Stimulated activated effector memory CD8-positive, alpha-beta T cell treated with anti-CD3 and anti-CD28 coated beads, Interleukin-12 subunit alpha, Interleukin-12 subunit beta, amount 100 ng/mL, for 72 hours (primary cell): ENCODE data around the gene F2RL3.

ENCODE experiments used
- ATAC-seq: fragments of 150-1000 bp; cut with Tn5 transposase; 2 replicates; pipeline ENCODE4 v1.10.0; 2021
- DNase-seq, 2 donors: peaks; one replicate each; pipeline ENCODE4 v3.0.0; 2021 to 2022; ENCODE audit warnings: low spot score in 2 of 2
- H3K27ac Mint-ChIP-seq: one replicate; pipeline ENCODE4 v1.8.0; 2022; ENCODE audit warnings: mild to moderate bottlenecking, mixed read lengths
- H3K36me3 Mint-ChIP-seq: one replicate; pipeline ENCODE4 v1.8.0; 2022; ENCODE audit warnings: mild to moderate bottlenecking, mixed read lengths
- H3K4me1 Mint-ChIP-seq: one replicate; pipeline ENCODE4 v1.8.0; 2022; ENCODE audit warnings: mixed read lengths
- H3K4me3 Mint-ChIP-seq: one replicate; pipeline ENCODE4 v1.8.0; 2022; ENCODE audit warnings: mild to moderate bottlenecking, mixed read lengths
- H3K9me3 Mint-ChIP-seq: one replicate; pipeline ENCODE4 v1.8.0; 2022; ENCODE audit warnings: mixed read lengths

Gene F2RL3

GRCh38 chr19:16888629-16889365, at the start of gene F2RL3:
Gene F2RL3, plus strand, starts transcription at chr19:16888999. Its CDS starts 191 bp downstream, at chr19:16889190.
- ATAC-seq: peak; percentile 8
- Mint-ChIP-seq H3K9me3 (no peaks in the 10 kb centered on the region), H3K36me3 (no peaks in the 10 kb centered on the region), H3K4me1 (peaks cover 10% of the 10 kb centered on the region), H3K27ac (no peak within 1 kb of the TSS), H3K4me3 (peak within 1 kb of the TSS; percentile 16)
- DNase-seq: no peak

- Mint-ChIP-seq H3K4me1 (peaks cover 27% of the 10 kb centered on the region), H3K27ac (no peak overlapping the region), H3K36me3 (peaks cover 87% of the 10 kb centered on the region), H3K4me3 (no peak overlapping the region), H3K9me3 (no peaks in the 10 kb centered on the region)
- DNase-seq (no peak), ATAC-seq (no peak)
These were observed 47.3 kb upstream of the F2RL3 start for GRCh38 chr19:16841391-16841926.

GRCh38 chr19:16846901-16847300, 41.9 kb upstream of the F2RL3 start:
- Mint-ChIP-seq H3K4me3 (no peak overlapping the region), H3K9me3 (no peaks in the 10 kb centered on the region), H3K36me3 (peaks cover 89% of the 10 kb centered on the region), H3K4me1 (peaks cover 6% of the 10 kb centered on the region), H3K27ac (no peak overlapping the region)
- DNase-seq (no peak), ATAC-seq (no peak)

GRCh38 chr19:16847430-16847829, 41.4 kb upstream of the F2RL3 start:
- ATAC-seq (no peak), DNase-seq (no peak)
- peak overlapping the region; percentile 24 for H3K27ac Mint-ChIP-seq
- H3K36me3 Mint-ChIP-seq: peaks cover 88% of the 10 kb centered on the region
- H3K4me3 Mint-ChIP-seq: no peak overlapping the region
- no peaks in the 10 kb centered on the region for H3K9me3 Mint-ChIP-seq
- peaks cover 6% of the 10 kb centered on the region for H3K4me1 Mint-ChIP-seq

- H3K27ac Mint-ChIP-seq: no peak overlapping the region
- DNase-seq (no peak), ATAC-seq (no peak)
- no peaks in the 10 kb centered on the region for H3K4me1 Mint-ChIP-seq
- H3K36me3 Mint-ChIP-seq: peaks cover 80% of the 10 kb centered on the region
- no peak overlapping the region for H3K4me3 Mint-ChIP-seq
- no peaks in the 10 kb centered on the region for H3K9me3 Mint-ChIP-seq
These were observed 39.6 kb upstream of the F2RL3 start for GRCh38 chr19:16849168-16849567.

GRCh38 chr19:16850133-16850532, 38.7 kb upstream of the F2RL3 start:
- Mint-ChIP-seq H3K9me3 (no peaks in the 10 kb centered on the region), H3K4me3 (no peak overlapping the region), H3K36me3 (peaks cover 84% of the 10 kb centered on the region), H3K4me1 (no peaks in the 10 kb centered on the region), H3K27ac (no peak overlapping the region)
- no peak for ATAC-seq
- DNase-seq: no peak

- Mint-ChIP-seq H3K36me3 (peaks cover 78% of the 10 kb centered on the region), H3K9me3 (no peaks in the 10 kb centered on the region), H3K27ac (no peak overlapping the region), H3K4me1 (no peaks in the 10 kb centered on the region), H3K4me3 (no peak overlapping the region)
- no peak for ATAC-seq
- no peak for DNase-seq
These were observed 37.6 kb upstream of the F2RL3 start for GRCh38 chr19:16851031-16851712.

- peaks cover 70% of the 10 kb centered on the region for H3K36me3 Mint-ChIP-seq
These were observed 35.7 kb upstream of the F2RL3 start for GRCh38 chr19:16853066-16853465.

GRCh38 chr19:16856091-16856490, 32.7 kb upstream of the F2RL3 start:
- no peak overlapping the region for H3K4me3 Mint-ChIP-seq
- no peaks in the 10 kb centered on the region for H3K9me3 Mint-ChIP-seq
- no peak for DNase-seq
- H3K27ac Mint-ChIP-seq: no peak overlapping the region
- ATAC-seq: no peak
- no peaks in the 10 kb centered on the region for H3K4me1 Mint-ChIP-seq
- peaks cover 41% of the 10 kb centered on the region for H3K36me3 Mint-ChIP-seq

More at GRCh38 chr19:16853066-16853465, 35.7 kb upstream of the F2RL3 start:
- DNase-seq: no peak
- H3K9me3 Mint-ChIP-seq: no peaks in the 10 kb centered on the region
- ATAC-seq: no peak
- H3K27ac Mint-ChIP-seq: no peak overlapping the region
- H3K4me1 Mint-ChIP-seq: no peaks in the 10 kb centered on the region
- no peak overlapping the region for H3K4me3 Mint-ChIP-seq

GRCh38 chr19:16859626-16860025, 29.2 kb upstream of the F2RL3 start:
- Mint-ChIP-seq H3K27ac (no peak overlapping the region), H3K36me3 (peaks cover 37% of the 10 kb centered on the region), H3K4me1 (no peaks in the 10 kb centered on the region), H3K4me3 (no peak overlapping the region), H3K9me3 (no peaks in the 10 kb centered on the region)
- no peak for ATAC-seq
- no peak for DNase-seq

GRCh38 chr19:16860118-16860517, 28.7 kb upstream of the F2RL3 start:
- ATAC-seq: no peak
- Mint-ChIP-seq H3K27ac (no peak overlapping the region), H3K36me3 (peaks cover 37% of the 10 kb centered on the region), H3K4me1 (no peaks in the 10 kb centered on the region), H3K9me3 (no peaks in the 10 kb centered on the region), H3K4me3 (no peak overlapping the region)
- no peak for DNase-seq

GRCh38 chr19:16861011-16861410, 27.8 kb upstream of the F2RL3 start:
- H3K4me1 Mint-ChIP-seq: no peaks in the 10 kb centered on the region
- no peak overlapping the region for H3K4me3 Mint-ChIP-seq
- DNase-seq: no peak
- H3K36me3 Mint-ChIP-seq: peaks cover 40% of the 10 kb centered on the region
- H3K27ac Mint-ChIP-seq: no peak overlapping the region
- no peak for ATAC-seq
- no peaks in the 10 kb centered on the region for H3K9me3 Mint-ChIP-seq

GRCh38 chr19:16861834-16862233, 27.0 kb upstream of the F2RL3 start:
- Mint-ChIP-seq H3K4me1 (no peaks in the 10 kb centered on the region), H3K9me3 (no peaks in the 10 kb centered on the region), H3K4me3 (no peak overlapping the region), H3K36me3 (peaks cover 49% of the 10 kb centered on the region), H3K27ac (no peak overlapping the region)
- ATAC-seq (no peak), DNase-seq (no peak)

- no peaks in the 10 kb centered on the region for H3K9me3 Mint-ChIP-seq
- DNase-seq: no peak
- no peaks in the 10 kb centered on the region for H3K4me1 Mint-ChIP-seq
- H3K27ac Mint-ChIP-seq: no peak overlapping the region
- H3K36me3 Mint-ChIP-seq: peaks cover 54% of the 10 kb centered on the region
- no peak for ATAC-seq
- H3K4me3 Mint-ChIP-seq: no peak overlapping the region
These were observed 25.9 kb upstream of the F2RL3 start for GRCh38 chr19:16862826-16863415.

- Mint-ChIP-seq H3K27ac (no peak overlapping the region), H3K36me3 (peaks cover 77% of the 10 kb centered on the region)
These were observed 21.6 kb upstream of the F2RL3 start for GRCh38 chr19:16867211-16867610.

More at GRCh38 chr19:16867211-16867610, 21.6 kb upstream of the F2RL3 start:
- DNase-seq (no peak), ATAC-seq (no peak)
- Mint-ChIP-seq H3K9me3 (no peaks in the 10 kb centered on the region), H3K4me3 (no peak overlapping the region), H3K4me1 (peaks cover 5% of the 10 kb centered on the region)
